ENCODE measurements around the gene ADAM23.

DNA sequence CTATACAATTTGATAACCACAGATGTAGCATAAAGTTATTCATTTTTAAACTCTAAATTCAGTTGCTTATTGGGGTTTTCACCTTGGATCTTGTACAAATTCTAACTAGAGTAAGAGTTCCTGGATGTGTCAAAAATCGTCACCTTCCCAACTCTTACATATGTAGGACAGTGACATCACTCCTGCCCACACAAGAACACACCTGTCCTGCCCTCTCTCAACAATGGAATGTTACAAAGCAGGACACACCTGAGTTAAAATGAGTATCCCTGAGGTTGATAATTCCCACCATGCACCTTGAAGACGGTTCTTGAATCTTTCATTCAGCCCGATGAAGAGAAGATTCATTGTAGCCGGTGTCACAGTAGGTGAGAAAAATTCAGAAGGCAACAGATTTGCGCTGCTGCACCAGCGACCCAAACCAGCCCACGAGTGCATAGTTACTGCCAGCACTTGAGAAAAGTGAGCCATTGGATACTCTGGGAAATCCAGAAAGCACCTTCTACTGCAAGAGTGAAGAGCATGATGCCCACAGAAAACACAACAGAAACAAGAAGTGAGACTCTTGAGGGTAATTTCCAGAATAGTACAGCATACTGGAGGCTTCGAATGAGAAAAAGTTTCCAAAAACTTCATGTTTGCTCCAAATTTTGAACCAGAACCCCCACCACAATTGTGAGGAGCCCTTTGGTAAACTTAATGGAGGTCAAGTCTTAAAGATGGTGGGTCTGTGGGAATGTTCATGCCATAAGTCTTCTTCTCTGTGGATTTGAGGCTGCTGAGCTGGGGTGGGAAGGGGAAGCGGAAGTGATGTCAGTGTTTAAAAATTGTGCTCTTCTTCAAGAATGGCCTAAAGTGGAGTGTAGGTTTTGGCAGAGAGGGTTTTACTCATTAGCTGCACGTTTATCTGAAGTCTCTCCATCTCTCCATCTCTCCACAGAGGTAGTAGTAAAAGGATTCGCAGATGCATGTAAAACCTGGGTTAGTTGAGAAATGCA is 34.7 kb upstream of the ADAM23 start:
- TF ChIP-seq CTCF (IDR thresholded peaks at IDR 0.05) (no peak), POLR2A (IDR thresholded peaks at IDR 0.05) (no peak)

Measured in lower leg skin (tissue), 3 donors.